Neural progenitor cell (in vitro differentiated cells): ENCODE results near the gene AGA. TPM values are rescaled to one million over a fixed set of nuclear protein-coding genes. Genes with fewer than 3 reads are reported as not detected.

ENCODE experiments used
- DNase-seq: peaks from one replicate; pipeline ENCODE4 v3.0.0-alpha.2; 2016; ENCODE audit warnings: low spot score
- H2AFZ ChIP-seq: fragments of 200-600 bp; sonication (generic); replicated peaks from 2 replicates; pipeline ENCODE4 v1.6.1; 2016; ENCODE audit warnings: antibody characterized with exemption
- H3F3A ChIP-seq: fragments of 200-600 bp; sonication (generic); 2 replicates; pipeline ENCODE4 v1.6.1; 2016; ENCODE audit warnings: antibody characterized with exemption, low read depth
- H3K27ac ChIP-seq: fragments of 200-600 bp; sonication (generic); 2 replicates; pipeline ENCODE4 v1.5.1; 2016; ENCODE audit warnings: mild to moderate bottlenecking
- H3K27me3 ChIP-seq: fragments of 200-600 bp; sonication (generic); 2 replicates; pipeline ENCODE4 v1.6.1; 2016; ENCODE audit warnings: mild to moderate bottlenecking, moderate library complexity
- H3K36me3 ChIP-seq: fragments of 200-600 bp; sonication (generic); 2 replicates; pipeline ENCODE4 v1.5.1; 2016
- H3K4me1 ChIP-seq: fragments of 200-600 bp; sonication (generic); 2 replicates; pipeline ENCODE4 v1.6.1; 2016; ENCODE audit warnings: mixed run types
- H3K4me2 ChIP-seq: fragments of 200-600 bp; sonication (generic); 2 replicates; pipeline ENCODE4 v1.6.1; 2016
- H3K4me3 ChIP-seq: fragments of 200-600 bp; sonication (generic); 2 replicates; pipeline ENCODE4 v1.5.1; 2016
- H3K79me2 ChIP-seq: fragments of 200-600 bp; sonication (generic); 2 replicates; pipeline ENCODE4 v1.6.1; 2016; ENCODE audit warnings: low read depth
- H3K9ac ChIP-seq: fragments of 200-600 bp; sonication (generic); 2 replicates; pipeline ENCODE4 v1.6.1; 2016
- H3K9me3 ChIP-seq: fragments of 200-600 bp; sonication (generic); 2 replicates; pipeline ENCODE4 v1.5.1; 2016; ENCODE audit warnings: low read depth
- H4K20me1 ChIP-seq: fragments of 200-600 bp; sonication (generic); 2 replicates; pipeline ENCODE4 v1.6.1; 2016; ENCODE audit warnings: low read depth
- H3K27ac Mint-ChIP-seq: 3 replicates; pipeline ENCODE4 v1.8.0; 2021; ENCODE audit warnings: mixed read lengths
- H3K27me3 Mint-ChIP-seq: 2 replicates; pipeline ENCODE4 v1.8.0; 2022; ENCODE audit warnings: low read depth, mild to moderate bottlenecking, inconsistent platforms, moderate library complexity, mixed read lengths; ENCODE audit not compliant: insufficient read depth
- H3K36me3 Mint-ChIP-seq: 3 replicates; pipeline ENCODE4 v1.8.0; 2021; ENCODE audit warnings: mixed read lengths
- H3K4me1 Mint-ChIP-seq: 3 replicates; pipeline ENCODE4 v1.8.0; 2021; ENCODE audit warnings: mixed read lengths
- H3K4me3 Mint-ChIP-seq: 3 replicates; pipeline ENCODE4 v1.8.0; 2021; ENCODE audit warnings: mild to moderate bottlenecking, moderate library complexity, mixed read lengths
- H3K9me3 Mint-ChIP-seq: 3 replicates; pipeline ENCODE4 v1.8.0; 2020; ENCODE audit warnings: mixed read lengths
- CTCF ChIP-seq: fragments of 200-600 bp; sonication (generic); IDR thresholded peaks from 2 replicates; pipeline ENCODE4 v1.5.1; 2017; ENCODE audit warnings: antibody characterized with exemption, mild to moderate bottlenecking
- EZH2 ChIP-seq: fragments of 200-600 bp; sonication (generic); IDR thresholded peaks from 2 replicates; pipeline ENCODE4 v1.6.1; 2017; ENCODE audit warnings: antibody characterized with exemption, mild to moderate bottlenecking, moderate library complexity
- EZH2phosphoT487 ChIP-seq: fragments of 200-600 bp; sonication (generic); IDR thresholded peaks from 2 replicates; pipeline ENCODE4 v1.6.1; 2017; ENCODE audit warnings: antibody characterized with exemption
- total RNA-seq: library from RNA; depleted of rRNA; stranded (reverse); fragments of >200 nt; gene quantifications from 2 replicates; pipeline ENCODE4 v1.2.3, GENCODE V29; 2015; ENCODE audit warnings: low replicate concordance

AGA gene
- total RNA-seq, 1 donor from 2014 or later, result 27.3 TPM

- H3K36me3 ChIP-seq, result no peaks in the 10 kb centered on the region
- H3K9ac ChIP-seq, result no peak overlapping the region
- H3K27ac ChIP-seq, result no peak overlapping the region
- TF ChIP-seq CTCF (no peak), EZH2phosphoT487 (no peak)
- no peak overlapping the region for H3K4me2 ChIP-seq
- no peaks in the 10 kb centered on the region for H3K27me3 ChIP-seq
- no peak overlapping the region for H3K27ac Mint-ChIP-seq
- H3K79me2 ChIP-seq, result no peaks in the 10 kb centered on the region
- no peaks in the 10 kb centered on the region for H4K20me1 ChIP-seq
- peaks cover 5% of the 10 kb centered on the region for H3K36me3 Mint-ChIP-seq
- no peak overlapping the region for H3K4me3 ChIP-seq
- no peak overlapping the region for H3K4me3 Mint-ChIP-seq
- no peak for DNase-seq
- H3K27me3 Mint-ChIP-seq, result peaks cover 4% of the 10 kb centered on the region
- peaks cover 4% of the 10 kb centered on the region for H3F3A ChIP-seq
- H3K9me3 ChIP-seq, result no peaks in the 10 kb centered on the region
- H3K4me1 ChIP-seq, result no peaks in the 10 kb centered on the region
- no peak overlapping the region for H2AFZ ChIP-seq
- peaks cover 23% of the 10 kb centered on the region for H3K9me3 Mint-ChIP-seq
- peaks cover 13% of the 10 kb centered on the region for H3K4me1 Mint-ChIP-seq
Observed at GRCh38 chr4:177404986-177405385, 37.3 kb downstream of the AGA start.

DNA sequence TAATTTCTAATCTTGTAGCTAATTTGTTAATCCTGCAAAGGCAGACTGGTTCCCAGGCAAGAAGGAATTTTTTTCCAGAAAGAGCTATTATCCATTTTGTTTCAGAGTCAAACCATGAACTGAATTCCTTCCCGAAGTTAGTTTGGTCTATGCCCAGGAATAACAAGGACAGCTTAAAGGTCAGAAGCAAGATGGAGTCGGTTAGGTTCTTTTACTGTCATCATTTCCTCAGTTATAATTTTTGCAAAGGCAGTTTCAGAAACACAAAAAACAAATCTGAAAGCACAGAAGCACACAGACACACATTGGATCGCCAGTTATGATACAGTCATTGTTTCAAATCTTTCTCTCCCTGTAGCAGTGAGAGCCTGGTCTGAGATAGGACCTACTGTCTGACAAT is 37.9 kb downstream of the AGA start:
- H3K4me2 ChIP-seq, result no peak overlapping the region
- no peak for TF ChIP-seq EZH2
- no peak for TF ChIP-seq CTCF
- no peak for TF ChIP-seq EZH2phosphoT487
- no peak overlapping the region for H3K9ac ChIP-seq
- peaks cover 18% of the 10 kb centered on the region for H3K9me3 Mint-ChIP-seq
- no peak for DNase-seq
- no peaks in the 10 kb centered on the region for H3K4me1 ChIP-seq
- no peaks in the 10 kb centered on the region for H3K79me2 ChIP-seq
- peaks cover 13% of the 10 kb centered on the region for H3K4me1 Mint-ChIP-seq
- H3K9me3 ChIP-seq, result no peaks in the 10 kb centered on the region
- H2AFZ ChIP-seq, result no peak overlapping the region
- no peak overlapping the region for H3K4me3 ChIP-seq
- peaks cover 4% of the 10 kb centered on the region for H3K27me3 Mint-ChIP-seq
- H3F3A ChIP-seq, result peaks cover 4% of the 10 kb centered on the region
- no peak overlapping the region for H3K27ac ChIP-seq
- no peaks in the 10 kb centered on the region for H3K27me3 ChIP-seq
- H3K4me3 Mint-ChIP-seq, result no peak overlapping the region
- peaks cover 5% of the 10 kb centered on the region for H3K36me3 Mint-ChIP-seq
- no peak overlapping the region for H3K27ac Mint-ChIP-seq
- H3K36me3 ChIP-seq, result no peaks in the 10 kb centered on the region
- H4K20me1 ChIP-seq, result no peaks in the 10 kb centered on the region

DNA sequence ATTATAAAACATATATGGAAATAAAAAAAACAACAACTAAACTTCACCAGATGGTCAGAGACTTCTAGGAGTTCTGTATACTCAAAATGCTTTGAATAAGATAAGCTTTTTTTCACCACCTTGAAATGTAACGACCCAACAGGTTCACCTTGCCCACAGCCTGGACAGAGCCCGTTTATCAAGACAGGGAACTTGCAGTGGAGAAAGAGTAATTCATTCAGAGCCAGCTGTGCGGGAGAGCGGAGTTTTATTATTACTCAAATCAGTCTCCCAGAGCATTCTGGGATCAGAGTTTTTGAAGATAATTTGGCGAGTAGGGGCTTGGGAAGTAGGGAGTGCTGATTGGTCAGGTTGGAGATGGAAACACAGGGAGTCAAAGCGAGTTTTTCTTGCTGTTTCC is 38.5 kb downstream of the AGA start:
- no peaks in the 10 kb centered on the region for H3K36me3 ChIP-seq
- Mint-ChIP-seq H3K4me1 (peaks cover 13% of the 10 kb centered on the region), H3K27ac (no peak overlapping the region), H3K9me3 (peaks cover 15% of the 10 kb centered on the region), H3K4me3 (no peak overlapping the region), H3K27me3 (peaks cover 4% of the 10 kb centered on the region), H3K36me3 (peaks cover 5% of the 10 kb centered on the region)
- H3K4me2 ChIP-seq, result no peak overlapping the region
- no peak overlapping the region for H2AFZ ChIP-seq
- no peak for TF ChIP-seq CTCF
- no peak for TF ChIP-seq EZH2phosphoT487
- no peak for TF ChIP-seq EZH2
- no peaks in the 10 kb centered on the region for H3K27me3 ChIP-seq
- no peaks in the 10 kb centered on the region for H3K9me3 ChIP-seq
- no peak overlapping the region for H3K9ac ChIP-seq
- peaks cover 4% of the 10 kb centered on the region for H3F3A ChIP-seq
- no peaks in the 10 kb centered on the region for H4K20me1 ChIP-seq
- no peaks in the 10 kb centered on the region for H3K79me2 ChIP-seq
- no peak overlapping the region for H3K27ac ChIP-seq
- no peak overlapping the region for H3K4me3 ChIP-seq
- no peak for DNase-seq
- H3K4me1 ChIP-seq, result no peaks in the 10 kb centered on the region
